ENCODE measurements around the gene RAP1GAP.
"Not testable (repeated sequence)": the region's sequence is repeated elsewhere in the genome, so short reads cannot be mapped to it uniquely, and the experiment has no call there.

RAP1GAP gene

DNA sequence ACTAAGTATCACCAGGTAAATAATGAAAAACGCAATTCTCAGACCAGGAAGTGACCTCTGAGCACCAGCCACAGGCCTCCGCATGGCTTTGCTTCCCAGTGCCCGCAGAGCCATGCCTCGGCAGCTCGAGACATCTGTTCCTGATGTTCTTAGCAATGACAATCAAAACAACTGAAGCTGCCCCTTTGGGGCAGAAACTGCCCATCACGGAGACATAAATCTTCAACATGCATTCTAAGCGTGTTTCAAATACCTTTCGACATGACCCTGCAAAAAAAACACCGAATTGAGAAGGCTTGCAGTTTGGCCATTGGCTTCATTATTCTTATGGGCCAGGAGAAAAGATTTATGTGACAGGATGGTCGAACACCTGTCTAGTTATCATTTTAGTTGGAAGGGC, 5.8 kb upstream of the RAP1GAP start:
- Histone ChIP-seq H3K4me3 (ENCODE audit: low read length) (no peak overlapping the region), H3K36me3 (ENCODE audit: insufficient read depth, low read length) (peaks cover 26% of the 10 kb centered on the region), H3K4me1 (ENCODE audit: insufficient read depth, low read length) (peaks cover 8% of the 10 kb centered on the region; the same call in 1 of the 2 replicates), H3K9ac (ENCODE audit: low read depth, low read length) (no peak overlapping the region), H3K27me3 (ENCODE audit: insufficient read depth, low read length) (peaks cover 4% of the 10 kb centered on the region), H3K9me3 (ENCODE audit: insufficient read depth, low read depth, low read length) (no peaks in the 10 kb centered on the region), H3K27ac (ENCODE audit: low read depth, low read length) (no peak overlapping the region)
- WGBS, result 94% methylated on average over 10 of the region's 10 CpGs

DNA sequence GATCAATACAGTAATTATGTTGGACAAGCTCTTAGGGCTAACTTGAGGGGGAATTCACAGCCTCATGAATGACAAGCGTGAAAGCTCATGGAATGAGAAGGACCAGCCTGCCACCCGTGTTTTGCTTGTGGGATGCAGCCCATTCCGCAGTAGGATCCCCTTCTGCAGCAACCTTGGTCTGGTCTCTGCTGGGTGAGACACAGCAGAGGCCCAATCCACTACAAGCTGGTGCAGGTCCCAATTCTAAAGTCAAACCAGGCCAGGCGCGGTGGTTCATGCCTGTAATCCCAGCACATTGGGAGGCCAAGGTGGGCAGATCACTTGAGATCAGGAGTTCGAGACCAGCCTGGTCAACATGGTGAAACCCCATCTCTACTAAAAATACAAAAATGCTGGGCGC, 4.7 kb upstream of the RAP1GAP start:
- H3K27me3 ChIP-seq (ENCODE audit: insufficient read depth, low read length), result peaks cover 15% of the 10 kb centered on the region
- not testable (repeated sequence) for H3K4me3 ChIP-seq (ENCODE audit: low read length); H3K27ac ChIP-seq (ENCODE audit: low read depth, low read length); H3K4me1 ChIP-seq (ENCODE audit: insufficient read depth, low read length); H3K9me3 ChIP-seq (ENCODE audit: insufficient read depth, low read depth, low read length); H3K9ac ChIP-seq (ENCODE audit: low read depth, low read length)
- WGBS, result 90% methylated on average over 7 of the region's 7 CpGs
- peaks cover 16% of the 10 kb centered on the region for H3K36me3 ChIP-seq (ENCODE audit: insufficient read depth, low read length)

DNA sequence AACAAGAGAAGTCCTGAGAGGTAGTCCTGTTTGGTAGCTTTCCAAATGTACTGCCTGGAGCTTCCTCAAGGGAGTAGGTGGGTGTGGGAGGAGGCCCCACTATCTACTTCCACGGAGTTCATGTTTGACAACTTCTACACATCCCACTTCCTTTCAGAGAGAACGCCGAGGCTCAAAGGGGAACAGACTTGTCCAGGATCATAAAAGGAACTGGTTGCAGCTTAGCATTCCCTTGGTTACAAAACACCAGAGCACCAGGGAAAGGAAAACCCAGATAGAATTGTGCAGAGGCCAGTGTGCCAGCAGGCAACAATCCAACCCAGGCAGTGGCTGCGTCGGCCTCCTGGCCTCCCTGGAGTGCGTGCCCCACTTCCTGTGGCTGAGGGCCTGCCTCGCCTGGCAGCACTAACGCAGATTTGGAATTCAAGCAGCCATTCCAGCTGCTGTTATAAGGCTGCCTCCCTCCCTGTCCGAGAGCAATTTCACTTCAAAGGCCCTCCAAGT, 4.2 kb upstream of the RAP1GAP start:
- Histone ChIP-seq H3K9ac (ENCODE audit: low read depth, low read length) (no peak overlapping the region), H3K9me3 (ENCODE audit: insufficient read depth, low read depth, low read length) (no peaks in the 10 kb centered on the region), H3K4me3 (ENCODE audit: low read length) (no peak overlapping the region), H3K27me3 (ENCODE audit: insufficient read depth, low read length) (peaks cover 20% of the 10 kb centered on the region), H3K4me1 (ENCODE audit: insufficient read depth, low read length) (peaks cover 9% of the 10 kb centered on the region; the same call in 1 of the 2 replicates), H3K36me3 (ENCODE audit: insufficient read depth, low read length) (peaks cover 13% of the 10 kb centered on the region), H3K27ac (ENCODE audit: low read depth, low read length) (no peak overlapping the region)
- 72% methylated on average over 9 of the region's 9 CpGs for WGBS

DNA sequence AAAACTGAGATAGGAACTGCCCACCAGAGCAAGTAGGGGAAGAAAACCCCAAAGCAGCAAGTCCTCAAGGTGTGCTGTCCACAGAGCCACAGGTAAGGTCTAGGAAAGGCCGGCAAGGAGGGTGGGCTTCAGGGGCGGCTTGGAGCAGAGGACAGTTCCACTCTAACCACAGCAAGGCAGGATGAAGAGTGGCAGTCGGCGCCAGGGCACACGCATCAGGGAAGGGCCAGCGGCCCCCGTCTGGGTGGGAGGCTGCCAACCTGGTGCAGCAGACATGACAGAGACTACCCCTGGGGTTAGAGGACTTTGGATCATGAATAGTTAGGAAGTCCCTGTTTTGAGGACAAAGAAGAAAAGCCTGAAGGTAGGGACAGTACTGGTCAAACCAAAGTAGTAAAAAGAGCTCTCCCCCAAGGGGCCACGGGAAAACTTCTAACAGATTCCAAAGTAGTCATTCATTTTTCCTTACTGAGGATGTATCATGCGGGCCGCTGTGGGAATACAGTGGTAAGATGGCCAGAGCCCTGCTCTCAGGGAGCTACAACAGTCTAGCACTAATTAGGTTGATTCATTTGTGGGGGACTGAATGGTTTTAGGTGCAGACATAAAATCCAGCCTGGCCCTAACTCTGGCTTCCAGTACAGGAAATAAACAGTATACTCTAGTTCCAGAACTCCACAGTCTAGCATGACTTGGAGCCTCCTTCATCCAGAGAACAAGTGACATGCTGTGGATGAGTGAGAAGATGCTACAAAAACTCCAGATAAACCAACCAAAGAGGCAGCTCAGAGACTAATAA, 3.5 kb upstream of the RAP1GAP start:
- Histone ChIP-seq H3K9me3 (ENCODE audit: insufficient read depth, low read depth, low read length) (no peaks in the 10 kb centered on the region), H3K4me1 (ENCODE audit: insufficient read depth, low read length) (peaks cover 9% of the 10 kb centered on the region; the same call in 1 of the 2 replicates), H3K27ac (ENCODE audit: low read depth, low read length) (no peak overlapping the region), H3K9ac (ENCODE audit: low read depth, low read length) (no peak overlapping the region), H3K4me3 (ENCODE audit: low read length) (no peak overlapping the region), H3K36me3 (ENCODE audit: insufficient read depth, low read length) (peaks cover 6% of the 10 kb centered on the region; the same call in 1 of the 2 replicates), H3K27me3 (ENCODE audit: insufficient read depth, low read length) (peaks cover 25% of the 10 kb centered on the region)
- 92% methylated on average over 10 of the region's 10 CpGs for WGBS

DNA sequence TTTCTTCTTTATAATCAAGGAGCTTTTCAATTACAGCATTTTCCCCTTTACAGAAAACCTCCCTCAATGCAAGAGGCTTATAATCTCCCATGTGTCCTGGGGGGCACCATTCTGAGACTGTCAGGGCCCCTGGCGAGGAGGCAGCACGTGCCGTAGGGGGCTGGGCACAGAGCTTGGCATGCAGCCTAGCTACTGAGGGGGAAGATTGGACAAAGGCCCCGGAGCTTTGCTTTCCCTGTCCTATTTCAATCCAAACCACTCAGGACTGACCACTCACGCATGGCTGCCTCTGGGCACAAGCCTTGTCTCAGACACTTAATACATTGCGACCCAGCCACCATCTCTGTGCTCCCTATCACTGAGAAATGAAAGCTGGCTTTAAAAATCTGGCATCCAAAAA, 2.8 kb upstream of the RAP1GAP start:
- H3K4me3 ChIP-seq (ENCODE audit: low read length), result no peak overlapping the region
- H3K9me3 ChIP-seq (ENCODE audit: insufficient read depth, low read depth, low read length), result no peaks in the 10 kb centered on the region
- WGBS, result 88% methylated on average over 6 of the region's 6 CpGs
- peaks cover 9% of the 10 kb centered on the region; the same call in 1 of the 2 replicates for H3K4me1 ChIP-seq (ENCODE audit: insufficient read depth, low read length)
- no peak overlapping the region for H3K9ac ChIP-seq (ENCODE audit: low read depth, low read length)
- H3K27ac ChIP-seq (ENCODE audit: low read depth, low read length), result no peak overlapping the region
- H3K27me3 ChIP-seq (ENCODE audit: insufficient read depth, low read length), result peaks cover 25% of the 10 kb centered on the region
- H3K36me3 ChIP-seq (ENCODE audit: insufficient read depth, low read length), result peaks cover 1% of the 10 kb centered on the region; the same call in 1 of the 2 replicates

DNA sequence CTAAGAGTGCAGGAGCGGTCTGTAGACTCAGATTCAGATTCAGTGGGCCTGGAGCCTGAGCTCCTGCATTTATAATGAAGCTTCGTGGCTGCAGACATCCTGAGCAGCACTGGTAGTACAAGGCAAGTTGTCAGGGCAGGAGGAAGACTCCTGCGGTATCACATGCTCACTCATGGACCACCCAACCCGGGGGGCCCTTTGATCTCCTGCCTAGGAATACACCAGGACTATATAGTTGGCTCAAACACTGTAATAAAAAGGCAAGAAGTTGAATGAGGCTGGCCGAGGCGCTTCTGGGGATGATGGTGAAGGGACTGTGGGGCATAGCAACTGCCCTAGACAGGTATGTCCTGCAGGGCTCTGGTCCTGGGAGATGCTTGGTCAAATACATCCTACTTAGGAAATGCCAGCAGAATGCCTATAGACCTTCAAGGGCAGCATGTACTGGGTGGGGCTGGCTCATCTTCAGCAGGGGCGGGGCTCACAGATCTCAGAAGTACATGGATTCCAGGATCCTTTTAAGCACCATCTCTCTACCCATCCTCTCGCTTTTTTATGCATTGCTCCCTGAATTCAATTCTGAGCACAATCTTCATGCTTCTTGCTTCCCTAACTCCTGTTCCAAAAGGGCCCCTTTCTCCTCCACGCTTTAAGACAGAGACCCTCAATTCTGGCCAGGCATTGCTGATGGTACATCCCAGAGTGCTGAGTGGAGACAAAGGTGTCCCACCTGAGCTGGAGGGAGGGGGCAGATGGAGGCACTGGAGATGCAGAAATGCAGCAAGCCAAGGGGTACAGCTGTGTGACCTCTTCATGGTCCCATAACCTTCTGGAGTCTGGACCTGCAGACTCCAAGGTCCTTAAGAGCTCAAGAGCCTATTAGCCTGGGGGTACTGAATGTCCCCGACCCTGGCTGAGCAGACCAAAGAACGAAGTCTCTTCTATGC, 2.1 kb upstream of the RAP1GAP start:
- Histone ChIP-seq H3K4me1 (ENCODE audit: insufficient read depth, low read length) (peaks cover 9% of the 10 kb centered on the region; the same call in 1 of the 2 replicates), H3K4me3 (ENCODE audit: low read length) (no peak overlapping the region), H3K9me3 (ENCODE audit: insufficient read depth, low read depth, low read length) (no peaks in the 10 kb centered on the region), H3K36me3 (ENCODE audit: insufficient read depth, low read length) (no peaks in the 10 kb centered on the region), H3K9ac (ENCODE audit: low read depth, low read length) (no peak overlapping the region), H3K27ac (ENCODE audit: low read depth, low read length) (no peak overlapping the region), H3K27me3 (ENCODE audit: insufficient read depth, low read length) (peaks cover 25% of the 10 kb centered on the region)
- WGBS, result 82% methylated on average over 11 of the region's 11 CpGs

DNA sequence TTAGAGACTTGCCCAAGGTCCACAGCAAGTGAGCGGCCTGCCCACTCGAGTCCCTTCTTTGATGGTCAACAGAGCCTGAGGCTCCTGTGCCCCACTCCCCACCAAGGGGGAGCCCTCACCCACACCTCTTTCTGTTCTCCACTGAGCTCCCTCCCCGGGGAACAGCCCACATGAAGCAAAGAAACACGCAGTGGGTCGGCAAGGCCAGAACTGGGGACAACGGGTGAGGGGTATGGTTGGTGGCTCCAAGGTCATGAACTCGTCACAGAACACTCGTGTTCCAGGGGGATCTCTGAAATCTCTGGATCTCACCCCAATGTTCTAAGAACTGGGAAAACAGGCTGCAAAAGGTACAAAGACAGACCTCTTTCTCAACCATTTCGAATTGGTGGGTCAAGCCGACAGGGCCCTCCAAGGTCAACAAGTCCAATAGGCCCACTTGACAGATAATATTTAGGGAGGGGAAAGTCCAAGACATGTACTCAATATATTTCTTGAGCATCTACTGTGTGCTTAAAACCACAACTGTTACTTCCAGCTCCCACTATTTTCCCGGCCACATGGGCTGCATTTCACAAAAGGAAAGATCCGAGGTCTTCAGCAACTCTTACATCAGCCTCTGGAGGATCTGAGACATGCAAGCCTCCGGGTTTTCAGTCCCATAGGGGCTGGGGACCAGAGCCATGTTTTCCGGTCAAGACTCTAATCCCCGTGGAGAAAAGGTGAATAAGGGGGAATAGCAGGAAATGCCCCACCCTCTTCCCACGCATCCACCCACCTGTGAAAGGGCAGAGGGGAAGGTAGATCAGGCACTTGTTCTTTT, 1.1 kb upstream of the RAP1GAP start:
- Histone ChIP-seq H3K9ac (ENCODE audit: low read depth, low read length) (0 out of 2 replicates have a peak overlapping the region, but pooled peaks have one; percentile 34), H3K4me3 (ENCODE audit: low read length) (peak overlapping the region; percentile 65), H3K27me3 (ENCODE audit: insufficient read depth, low read length) (peaks cover 25% of the 10 kb centered on the region), H3K27ac (ENCODE audit: low read depth, low read length) (no peak overlapping the region), H3K9me3 (ENCODE audit: insufficient read depth, low read depth, low read length) (no peaks in the 10 kb centered on the region), H3K36me3 (ENCODE audit: insufficient read depth, low read length) (no peaks in the 10 kb centered on the region), H3K4me1 (ENCODE audit: insufficient read depth, low read length) (peaks cover 9% of the 10 kb centered on the region; the same call in 1 of the 2 replicates)
- WGBS, result 64% methylated on average over 15 of the region's 16 CpGs

DNA sequence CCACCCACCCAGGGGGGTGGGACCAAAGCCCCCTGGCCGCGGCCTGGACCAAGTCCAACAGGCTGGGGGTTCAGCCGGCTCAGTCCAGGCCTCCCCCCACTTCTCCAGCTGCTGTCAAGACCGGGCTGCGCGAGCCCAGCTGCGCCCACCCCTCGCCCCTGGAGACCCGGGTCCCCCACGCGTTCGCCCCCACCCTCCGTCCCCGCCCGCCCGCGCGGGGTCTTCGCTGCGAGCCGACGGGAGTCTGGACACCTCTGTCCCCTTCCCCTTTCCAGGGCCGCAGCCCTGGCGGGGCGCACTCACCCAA, 253 bp downstream of the RAP1GAP start:
- no peak overlapping the region for H3K27ac ChIP-seq (ENCODE audit: low read depth, low read length)
- H3K4me1 ChIP-seq (ENCODE audit: insufficient read depth, low read length), result peaks cover 9% of the 10 kb centered on the region; the same call in 1 of the 2 replicates
- H3K9ac ChIP-seq (ENCODE audit: low read depth, low read length), result peak overlapping the region; percentile 34
- H3K9me3 ChIP-seq (ENCODE audit: insufficient read depth, low read depth, low read length), result no peaks in the 10 kb centered on the region
- no peaks in the 10 kb centered on the region for H3K36me3 ChIP-seq (ENCODE audit: insufficient read depth, low read length)
- peak overlapping the region; percentile 65 for H3K4me3 ChIP-seq (ENCODE audit: low read length)
- peaks cover 25% of the 10 kb centered on the region for H3K27me3 ChIP-seq (ENCODE audit: insufficient read depth, low read length)
- under 1% methylated on average over 25 of the region's 25 CpGs for WGBS

DNA sequence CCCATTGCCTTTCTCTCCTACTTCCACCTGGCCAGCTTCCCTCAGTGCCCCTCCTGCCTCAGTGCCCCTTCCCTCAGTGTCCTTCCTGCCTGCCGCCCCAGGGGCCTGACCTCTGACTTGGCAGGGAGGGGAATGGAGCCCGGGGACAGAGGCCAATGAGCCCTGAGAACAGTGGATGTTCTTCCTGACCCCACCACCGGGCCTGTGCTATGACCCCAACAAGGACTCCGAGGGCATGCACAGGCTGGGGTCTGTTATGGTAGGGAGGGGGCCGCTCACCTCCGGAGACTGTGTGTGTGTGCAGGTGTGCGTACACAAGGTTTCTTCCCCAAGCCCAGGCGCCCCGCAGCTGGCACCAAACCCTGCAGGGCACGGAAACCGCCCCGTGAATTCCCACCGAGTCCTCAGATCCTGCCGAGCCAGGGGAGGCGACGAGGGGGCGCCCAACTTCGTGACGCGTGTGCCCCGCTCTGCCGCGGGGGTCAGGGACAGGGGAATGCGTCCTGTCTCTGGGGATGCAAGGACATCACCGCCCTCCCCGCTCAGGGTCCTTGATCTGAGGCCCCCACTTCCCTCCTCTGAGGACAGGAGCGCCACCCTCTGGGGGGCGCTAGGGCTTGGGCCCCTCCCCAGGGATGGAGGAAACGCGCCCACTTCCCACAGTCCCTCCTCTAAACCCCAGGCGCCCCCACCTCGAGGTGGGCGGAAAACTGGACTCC, 766 bp downstream of the RAP1GAP start:
- Histone ChIP-seq H3K9ac (ENCODE audit: low read depth, low read length) (no peak overlapping the region), H3K27ac (ENCODE audit: low read depth, low read length) (no peak overlapping the region), H3K4me3 (ENCODE audit: low read length) (peak overlapping the region; percentile 65), H3K36me3 (ENCODE audit: insufficient read depth, low read length) (no peaks in the 10 kb centered on the region), H3K9me3 (ENCODE audit: insufficient read depth, low read depth, low read length) (no peaks in the 10 kb centered on the region), H3K27me3 (ENCODE audit: insufficient read depth, low read length) (peaks cover 25% of the 10 kb centered on the region), H3K4me1 (ENCODE audit: insufficient read depth, low read length) (peaks cover 6% of the 10 kb centered on the region; the same call in 1 of the 2 replicates)
- WGBS, result 20% methylated on average over 33 of the region's 33 CpGs

Data from HUES64 (cell line).